NOMO-1 treated with dmso at 0.1 percent for 144 hours (cell line): Measurements from ENCODE around the gene BCAP29.

ENCODE experiments used
- DNase-seq: peaks from one replicate; lab custom pipeline; 2025; ENCODE audit not compliant: unreplicated experiment; lab: John Stamatoyannopoulos, UW

Gene BCAP29

DNA sequence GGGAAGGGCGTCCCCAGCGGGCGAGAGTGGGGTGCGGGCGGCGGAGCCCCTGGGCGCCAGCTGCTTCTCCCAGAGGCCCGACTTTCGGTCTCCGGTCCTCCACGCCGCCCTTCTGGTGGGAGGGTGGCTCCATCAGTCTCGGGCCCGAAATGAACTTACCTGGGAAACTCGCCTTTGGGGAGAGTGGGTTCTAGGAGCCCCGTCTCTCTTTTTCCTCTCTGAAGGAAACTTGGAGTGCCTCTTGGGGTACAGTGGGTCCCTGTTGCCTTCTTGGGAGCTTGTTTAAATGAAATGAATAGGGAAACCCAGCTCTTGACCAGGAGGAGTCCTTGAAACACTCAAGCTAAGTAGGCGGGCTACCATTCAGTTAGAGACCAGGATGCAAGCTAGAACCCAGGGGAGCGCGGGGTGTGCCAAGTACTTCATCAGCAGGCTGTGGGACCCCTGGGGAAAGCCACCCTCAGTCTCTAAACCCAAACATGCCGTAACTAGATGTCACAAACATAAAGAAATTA lies 81.9 kb downstream of the BCAP29 start:
- DNase-seq = no peak

GRCh38 chr7:107663196-107663595 lies 83.2 kb downstream of the BCAP29 start:
- DNase-seq = no peak

- DNase-seq = no peak
These were observed 86.7 kb downstream of the BCAP29 start for GRCh38 chr7:107666790-107667189.

- no peak for DNase-seq
These were observed 87.3 kb downstream of the BCAP29 start for GRCh38 chr7:107667341-107667740.

- DNase-seq = no peak
These were observed 88.2 kb downstream of the BCAP29 start for GRCh38 chr7:107668296-107668695.
